Esophagus squamous epithelium (tissue), 5 donors: Measurements from ENCODE around the gene FITM1. TPM values are rescaled to one million over a fixed set of nuclear protein-coding genes. Genes with fewer than 3 reads are reported as not detected.

Experiments used
- DNase-seq: peaks from one replicate; lab custom pipeline; 2025; lab: John Stamatoyannopoulos, UW
- H3K27ac ChIP-seq, 4 donors: fragments of 200-600 bp; sonication (generic); one replicate each; pipeline ENCODE4 v1.5.1; 2016 to 2019; ENCODE audit warnings: mild to moderate bottlenecking in 1 of 4
- H3K27me3 ChIP-seq, 4 donors: fragments of 200-600 bp; sonication (generic); 1 replicate in 3 of 4; 2 replicates in 1 of 4; pipeline versions ENCODE4 v1.5.1 to v1.6.0; 2017 to 2021; ENCODE audit warnings: antibody characterized with exemption in 1 of 4
- H3K36me3 ChIP-seq, 3 donors: fragments of 200-600 bp; sonication (generic); one replicate each; pipeline ENCODE4 v1.5.1; 2016 to 2019
- H3K4me1 ChIP-seq, 3 donors: fragments of 200-600 bp; sonication (generic); one replicate each; pipeline ENCODE4 v1.5.1; 2017 to 2019
- H3K4me3 ChIP-seq, 4 donors: fragments of 200-600 bp; sonication (generic); 1 replicate in 3 of 4; 2 replicates in 1 of 4; pipeline ENCODE4 v1.5.1; 2016 to 2019; ENCODE audit warnings: mild to moderate bottlenecking in 2 of 4, moderate library complexity in 1 of 4
- H3K9me3 ChIP-seq, 3 donors: fragments of 200-600 bp; sonication (generic); one replicate each; pipeline ENCODE4 v1.5.1; 2016 to 2019
- CTCF ChIP-seq, 6 experiments: fragments of 450-650 bp in 4 of 6; fragments of 200-600 bp in 2 of 6; sonication (generic) in 2 of 6; IDR thresholded peaks; one replicate each; pipeline ENCODE4 v1.5.1; 2016 to 2019; ENCODE audit warnings: antibody characterized with exemption in 6 of 6, mild to moderate bottlenecking in 4 of 6, moderate library complexity in 4 of 6
- POLR2A ChIP-seq, 4 donors: fragments of 450-650 bp; IDR thresholded peaks; one replicate each; pipeline ENCODE4 v1.6.1; 2017; ENCODE audit warnings: antibody characterized with exemption in 4 of 4, mild to moderate bottlenecking in 4 of 4, moderate library complexity in 3 of 4
- WGBS, 2 donors: methylation state at CpG; one replicate each; pipeline ENCODE4 v1.1.5; 2018; 5-methylcytosine and 5-hydroxymethylcytosine counted together
- intact Hi-C: fragments of 100-400 bp; cut with DNase I; formaldehyde crosslinking; loops from one replicate; pipeline ENCODE4 v1.15.0; 2022
- small RNA-seq, 4 donors: library from RNA; depleted of rRNA; stranded (forward); fragments of <200 nt; gene quantifications; one replicate each; pipeline ENCODE3, GENCODE V24; 2016
- total RNA-seq, 4 donors: library from RNA; depleted of rRNA; stranded (reverse); fragments of >200 nt; gene quantifications; one replicate each; pipeline ENCODE4 v1.1.0, GENCODE V29; 2016
- donor health status: DM: yes; HTN: yes; CAD: no.

The FITM1 gene
- total RNA-seq, 4 donors from 2014 or later = 0.42 to 3.7 (median 0.95) TPM; not detected in 1

GRCh38 chr14:24179961-24180796, 49.7 kb downstream of the FITM1 start:
- peaks cover 38 to 94% (median 56%) of the 10 kb centered on the region in 3 donors for H3K36me3 ChIP-seq
- intact Hi-C loops = no loop called here
- no peak overlapping the region for H3K4me3 ChIP-seq
- TF ChIP-seq CTCF (IDR thresholded peaks at IDR 0.05) (no peak), POLR2A (IDR thresholded peaks at IDR 0.05) (no peak)
- peak overlapping the region; percentile 21 to 83 (median 69) for H3K27ac ChIP-seq
- DNase-seq = no peak
- H3K9me3 ChIP-seq = no peaks in the 10 kb centered on the region
- 67 to 72% methylated on average over 12 to 17 of the region's 18 CpGs for WGBS, 2 donors
- no peaks in the 10 kb centered on the region for H3K27me3 ChIP-seq
- H3K4me1 ChIP-seq = peaks cover 0 to 12% (median 9%) of the 10 kb centered on the region in 3 donors

DNA sequence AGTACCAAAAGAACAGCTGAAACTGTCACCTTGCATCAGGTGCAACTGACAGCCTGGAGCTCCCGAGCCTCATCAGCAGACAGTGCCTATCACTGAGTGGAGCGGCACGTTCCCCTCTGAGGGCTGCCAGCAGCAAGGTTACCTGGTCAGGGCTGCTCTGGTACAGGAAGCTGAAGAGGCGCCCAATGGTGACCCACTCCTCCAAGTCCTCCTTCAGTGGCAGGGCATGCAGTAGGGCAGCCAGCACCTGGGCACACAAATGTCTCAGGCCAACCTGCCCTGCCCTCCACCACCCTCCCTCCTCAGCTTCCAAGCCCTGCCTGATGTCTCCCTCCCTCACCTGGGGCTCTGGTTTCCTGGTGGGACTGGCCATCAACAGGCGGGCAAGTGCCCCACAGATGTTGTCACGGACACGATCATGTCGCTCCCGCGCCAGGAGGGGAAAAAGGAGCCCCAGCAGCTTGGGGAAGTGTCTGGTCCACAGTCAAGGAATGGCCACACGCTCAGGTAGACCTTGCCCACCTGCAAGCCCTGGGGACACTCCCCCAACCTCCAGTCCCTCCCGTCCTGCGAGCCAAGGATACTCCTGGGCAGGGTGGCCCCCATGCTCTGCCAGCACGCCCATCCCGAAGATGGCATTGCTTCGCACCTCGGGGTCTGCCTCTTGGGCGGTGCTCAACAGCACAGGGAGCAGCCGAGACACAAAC, 51.1 kb downstream of the FITM1 start:
- no peak for TF ChIP-seq CTCF (IDR thresholded peaks at IDR 0.05)
- Histone ChIP-seq H3K4me3 (no peak overlapping the region), H3K27ac (no peak overlapping the region), H3K27me3 (no peaks in the 10 kb centered on the region), H3K9me3 (no peaks in the 10 kb centered on the region), H3K36me3 (peaks cover 48 to 100% (median 56%) of the 10 kb centered on the region in 3 donors), H3K4me1 (peaks cover 0 to 12% (median 9%) of the 10 kb centered on the region in 3 donors)
- DNase-seq = no peak
- intact Hi-C loops = no loop called here
- 60 to 78% methylated on average over 1 to 7 of the region's 19 CpGs for WGBS, 2 donors

Small RNA genes lying within 50 kb of the gene (small RNA-seq; reads per million reads assigned to genes)
- gene IPO4 (0 to 0.15 (median 0.04) reads per million in 4 donors), gene IRF9 (0 reads per million in 4 donors), gene RNA5SP383 (0.21 to 1.5 (median 1.1) reads per million in 4 donors)

Other genes with a start within 250 kb of the FITM1 start
- gene DHRS4, start 176.9 kb upstream of the FITM1 start, total RNA-seq = 10 to 100 TPM; 27.5 to 46.0 (median 38.0) TPM
- gene DHRS4L2, start 141.7 kb upstream of the FITM1 start, total RNA-seq = 10 to 100 TPM in 3 of 4 donors, 1 to 10 TPM in 1; 9.4 to 35.6 (median 27.2) TPM
- gene CARMIL3, start 78.7 kb upstream of the FITM1 start, total RNA-seq = 1 to 10 TPM in 2 of 4 donors, under 1 TPM in 2; 0.38 to 1.2 (median 0.86) TPM
- gene CPNE6, start 59.1 kb upstream of the FITM1 start, total RNA-seq = not detected
- 10 to 100 TPM; 10.5 to 13.5 (median 12.8) TPM for gene PCK2, start 36.3 kb upstream of the FITM1 start, total RNA-seq
- 100 to 1,000 TPM in 1 of 4 donors, 10 to 100 TPM in 3; 55.4 to 114 (median 79.3) TPM for gene DCAF11, start 15.9 kb upstream of the FITM1 start, total RNA-seq
- 1 to 10 TPM in 3 of 4 donors, under 1 TPM in 1; 0.79 to 4.5 (median 3.3) TPM for gene NRL, start 15.7 kb upstream of the FITM1 start, total RNA-seq
- 100 to 1,000 TPM; 100 to 256 (median 116) TPM for gene PSME1, start 5.5 kb downstream of the FITM1 start, total RNA-seq
- 10 to 100 TPM in 3 of 4 donors, 1 to 10 TPM in 1; 6.0 to 12.1 (median 10.9) TPM for gene EMC9, start 10.9 kb downstream of the FITM1 start, total RNA-seq
- 100 to 1,000 TPM in 1 of 4 donors, 10 to 100 TPM in 3; 44.4 to 110 (median 77.2) TPM for gene PSME2, start 16.0 kb downstream of the FITM1 start, total RNA-seq
- gene RNF31, start 16.8 kb downstream of the FITM1 start, total RNA-seq = 10 to 100 TPM; 26.8 to 35.6 (median 32.4) TPM
- 10 to 100 TPM; 21.9 to 52.2 (median 45.9) TPM for gene IRF9, start 30.6 kb downstream of the FITM1 start, total RNA-seq
- 1 to 10 TPM in 3 of 4 donors, under 1 TPM in 1; 0.47 to 7.4 (median 3.0) TPM for gene REC8, start 41.4 kb downstream of the FITM1 start, total RNA-seq
- gene IPO4, start 58.2 kb downstream of the FITM1 start, total RNA-seq = 10 to 100 TPM; 32.9 to 55.1 (median 40.4) TPM
- 10 to 100 TPM; 36.4 to 51.3 (median 44.6) TPM for gene TM9SF1, start 64.8 kb downstream of the FITM1 start, total RNA-seq
- not detected for gene TSSK4, start 75.0 kb downstream of the FITM1 start, total RNA-seq
- 10 to 100 TPM; 23.6 to 80.7 (median 62.8) TPM for gene CHMP4A, start 82.8 kb downstream of the FITM1 start, total RNA-seq
- gene MDP1, start 85.4 kb downstream of the FITM1 start, total RNA-seq = 10 to 100 TPM in 2 of 4 donors, 1 to 10 TPM in 2; 1.4 to 12.4 (median 8.6) TPM
- 100 to 1,000 TPM in 3 of 4 donors, 10 to 100 TPM in 1; 93.1 to 182 (median 121) TPM for gene NEDD8, start 101.7 kb downstream of the FITM1 start, total RNA-seq
- 10 to 100 TPM; 18.5 to 47.7 (median 33.1) TPM for gene GMPR2, start 102.3 kb downstream of the FITM1 start, total RNA-seq
- gene TINF2, start 112.0 kb downstream of the FITM1 start, total RNA-seq = 10 to 100 TPM; 46.3 to 94.3 (median 56.1) TPM
- 1,000 to 10,000 TPM in 2 of 4 donors, 100 to 1,000 TPM in 2; 566 to 1,879 (median 1,037) TPM for gene TGM1, start 132.5 kb downstream of the FITM1 start, total RNA-seq
- gene RABGGTA, start 140.9 kb downstream of the FITM1 start, total RNA-seq = 100 to 1,000 TPM in 2 of 4 donors, 10 to 100 TPM in 2; 68.9 to 171 (median 108) TPM
- 100 to 1,000 TPM in 2 of 4 donors, 10 to 100 TPM in 2; 81.6 to 164 (median 101) TPM for gene DHRS1, start 169.1 kb downstream of the FITM1 start, total RNA-seq
- 10 to 100 TPM; 18.0 to 29.8 (median 25.0) TPM for gene NOP9, start 169.2 kb downstream of the FITM1 start, total RNA-seq
- 10 to 100 TPM; 18.3 to 41.4 (median 30.4) TPM for gene CIDEB, start 177.3 kb downstream of the FITM1 start, total RNA-seq
- 100 to 1,000 TPM in 3 of 4 donors, 10 to 100 TPM in 1; 66.0 to 169 (median 123) TPM for gene LTB4R2, start 179.5 kb downstream of the FITM1 start, total RNA-seq
- 10 to 100 TPM; 47.9 to 99.9 (median 85.4) TPM for gene LTB4R, start 180.8 kb downstream of the FITM1 start, total RNA-seq
- 10 to 100 TPM in 2 of 4 donors, 1 to 10 TPM in 2; 3.1 to 23.1 (median 11.7) TPM for gene ADCY4, start 204.4 kb downstream of the FITM1 start, total RNA-seq
- 10 to 100 TPM; 10.3 to 21.4 (median 12.7) TPM for gene RIPK3, start 209.3 kb downstream of the FITM1 start, total RNA-seq
- gene NFATC4, start 237.5 kb downstream of the FITM1 start, total RNA-seq = 10 to 100 TPM in 2 of 4 donors, 1 to 10 TPM in 2; 2.7 to 22.5 (median 9.2) TPM